Measurements from ENCODE around the gene EGFR.

Gene EGFR

DNA sequence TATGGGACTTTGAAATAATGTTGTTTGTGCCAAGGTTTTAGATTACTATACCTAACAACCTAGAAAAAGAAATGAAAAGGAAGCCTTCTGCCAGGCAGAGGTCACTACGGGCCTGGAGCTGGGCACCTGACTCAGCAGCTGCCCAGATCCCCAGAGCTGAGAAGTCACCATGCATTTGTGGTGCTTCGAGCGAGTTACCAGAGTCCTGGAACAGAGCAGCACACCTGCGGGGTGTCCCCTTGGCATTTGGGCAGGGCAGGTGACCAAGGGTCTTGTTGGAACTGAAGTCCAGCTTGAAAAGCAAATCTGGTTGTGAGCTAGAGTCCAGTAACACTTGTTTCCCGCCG lies 25.5 kb downstream of the EGFR start:
- Histone ChIP-seq H3K4me3 (ENCODE audit: low read length) (no peak overlapping the region), H3K27ac (ENCODE audit: low read length) (no peak overlapping the region), H2AFZ (ENCODE audit: low read length) (no peak overlapping the region), H3K4me1 (ENCODE audit: low read length) (no peaks in the 10 kb centered on the region), H4K20me1 (ENCODE audit: insufficient read depth, low read length) (no peaks in the 10 kb centered on the region), H3K79me2 (ENCODE audit: low read length) (no peaks in the 10 kb centered on the region), H3K9ac (ENCODE audit: low read length) (no peak overlapping the region), H3K4me2 (ENCODE audit: low read depth, low read length) (no peak overlapping the region), H3K36me3 (replicated peaks; ENCODE audit: insufficient read depth, low read length) (no peaks in the 10 kb centered on the region), H3K27me3 (replicated peaks; ENCODE audit: insufficient read depth, low read length) (no peaks in the 10 kb centered on the region), H3F3A (ENCODE audit: insufficient read depth, low read length) (no peaks in the 10 kb centered on the region), H3K9me2 (replicated peaks; ENCODE audit: insufficient read depth, low read length) (no peaks in the 10 kb centered on the region), H3K9me3 (replicated peaks; ENCODE audit: insufficient read depth, low read length) (no peaks in the 10 kb centered on the region)
- TF ChIP-seq EZH2phosphoT487 (IDR thresholded peaks at IDR 0.05; ENCODE audit: low read length) (no peak), CTCF (IDR thresholded peaks at IDR 0.05; ENCODE audit: low read length) (no peak), EZH2 (optimal IDR thresholded peaks at IDR 0.05; ENCODE audit: low read depth, low read length) (no peak)
- no peak for DNase-seq

- TF ChIP-seq EZH2 (optimal IDR thresholded peaks at IDR 0.05; ENCODE audit: low read depth, low read length) (no peak), CTCF (IDR thresholded peaks at IDR 0.05; ENCODE audit: low read length) (no peak), EZH2phosphoT487 (IDR thresholded peaks at IDR 0.05; ENCODE audit: low read length) (no peak)
- no peak overlapping the region for H3K9ac ChIP-seq (ENCODE audit: low read length)
- no peaks in the 10 kb centered on the region for H3K36me3 ChIP-seq (replicated peaks; ENCODE audit: insufficient read depth, low read length)
- no peak overlapping the region for H2AFZ ChIP-seq (ENCODE audit: low read length)
- H3K4me1 ChIP-seq (ENCODE audit: low read length) = no peaks in the 10 kb centered on the region
- H3F3A ChIP-seq (ENCODE audit: insufficient read depth, low read length) = no peaks in the 10 kb centered on the region
- H3K9me2 ChIP-seq (replicated peaks; ENCODE audit: insufficient read depth, low read length) = no peaks in the 10 kb centered on the region
- H3K4me2 ChIP-seq (ENCODE audit: low read depth, low read length) = no peak overlapping the region
- H3K79me2 ChIP-seq (ENCODE audit: low read length) = no peaks in the 10 kb centered on the region
- H4K20me1 ChIP-seq (ENCODE audit: insufficient read depth, low read length) = no peaks in the 10 kb centered on the region
- no peaks in the 10 kb centered on the region for H3K27me3 ChIP-seq (replicated peaks; ENCODE audit: insufficient read depth, low read length)
- H3K4me3 ChIP-seq (ENCODE audit: low read length) = no peak overlapping the region
- H3K27ac ChIP-seq (ENCODE audit: low read length) = no peak overlapping the region
- H3K9me3 ChIP-seq (replicated peaks; ENCODE audit: insufficient read depth, low read length) = no peaks in the 10 kb centered on the region
- DNase-seq = no peak
Measured at GRCh38 chr7:55044791-55045190, 26.0 kb downstream of the EGFR start.

GRCh38 chr7:55046582-55047342 lies 27.9 kb downstream of the EGFR start:
- H3K36me3 ChIP-seq (replicated peaks; ENCODE audit: insufficient read depth, low read length) = no peaks in the 10 kb centered on the region
- H3K79me2 ChIP-seq (ENCODE audit: low read length) = no peaks in the 10 kb centered on the region
- H3K4me1 ChIP-seq (ENCODE audit: low read length) = no peaks in the 10 kb centered on the region
- H3K27me3 ChIP-seq (replicated peaks; ENCODE audit: insufficient read depth, low read length) = no peaks in the 10 kb centered on the region
- H3K9me3 ChIP-seq (replicated peaks; ENCODE audit: insufficient read depth, low read length) = no peaks in the 10 kb centered on the region
- no peaks in the 10 kb centered on the region for H3K9me2 ChIP-seq (replicated peaks; ENCODE audit: insufficient read depth, low read length)
- H2AFZ ChIP-seq (ENCODE audit: low read length) = no peak overlapping the region
- H3F3A ChIP-seq (ENCODE audit: insufficient read depth, low read length) = no peaks in the 10 kb centered on the region
- H3K9ac ChIP-seq (ENCODE audit: low read length) = no peak overlapping the region
- no peaks in the 10 kb centered on the region for H4K20me1 ChIP-seq (ENCODE audit: insufficient read depth, low read length)
- no peak for TF ChIP-seq EZH2phosphoT487 (IDR thresholded peaks at IDR 0.05; ENCODE audit: low read length)
- no peak for TF ChIP-seq CTCF (IDR thresholded peaks at IDR 0.05; ENCODE audit: low read length)
- TF ChIP-seq EZH2 (optimal IDR thresholded peaks at IDR 0.05; ENCODE audit: low read depth, low read length) = no peak
- no peak overlapping the region for H3K4me2 ChIP-seq (ENCODE audit: low read depth, low read length)
- H3K4me3 ChIP-seq (ENCODE audit: low read length) = no peak overlapping the region
- H3K27ac ChIP-seq (ENCODE audit: low read length) = no peak overlapping the region
- no peak for DNase-seq
